Duodenal mucosa (tissue), 2 donors: ENCODE data around the gene NHLRC2.
"Not testable (repeated sequence)": the region's sequence is repeated elsewhere in the genome, so short reads cannot be mapped to it uniquely, and the experiment has no call there.

ENCODE experiments used
- H3K27ac ChIP-seq: one replicate; pipeline ENCODE4 v1.7.0; 2013; ENCODE audit warnings: low read depth, low read length
- H3K27me3 ChIP-seq, 2 donors: one replicate each; pipeline ENCODE4 v1.7.0; 2013; ENCODE audit warnings: low read length in 2 of 2, control low read depth in 1 of 2; ENCODE audit not compliant: insufficient read depth in 2 of 2, control insufficient read depth in 1 of 2
- H3K36me3 ChIP-seq, 2 donors: one replicate each; pipeline ENCODE4 v1.7.0; 2013; ENCODE audit warnings: low read length in 2 of 2, control low read depth in 1 of 2; ENCODE audit not compliant: insufficient read depth in 2 of 2, control insufficient read depth in 1 of 2
- H3K4me1 ChIP-seq, 2 donors: one replicate each; pipeline ENCODE4 v1.7.0; 2013; ENCODE audit warnings: low read length in 2 of 2, control low read depth in 1 of 2; ENCODE audit not compliant: insufficient read depth in 2 of 2, control insufficient read depth in 1 of 2
- H3K4me3 ChIP-seq, 2 donors: one replicate each; pipeline ENCODE4 v1.7.0; 2013; ENCODE audit warnings: low read length in 2 of 2, low read depth in 1 of 2
- H3K9ac ChIP-seq, 2 donors: one replicate each; pipeline ENCODE4 v1.7.0; 2013; ENCODE audit warnings: low read length in 2 of 2, low read depth in 1 of 2
- H3K9me3 ChIP-seq, 2 donors: one replicate each; pipeline ENCODE4 v1.7.0; 2013; ENCODE audit warnings: low read length in 2 of 2, control low read depth in 1 of 2; ENCODE audit not compliant: control insufficient read depth in 1 of 2

The NHLRC2 gene, protein sequence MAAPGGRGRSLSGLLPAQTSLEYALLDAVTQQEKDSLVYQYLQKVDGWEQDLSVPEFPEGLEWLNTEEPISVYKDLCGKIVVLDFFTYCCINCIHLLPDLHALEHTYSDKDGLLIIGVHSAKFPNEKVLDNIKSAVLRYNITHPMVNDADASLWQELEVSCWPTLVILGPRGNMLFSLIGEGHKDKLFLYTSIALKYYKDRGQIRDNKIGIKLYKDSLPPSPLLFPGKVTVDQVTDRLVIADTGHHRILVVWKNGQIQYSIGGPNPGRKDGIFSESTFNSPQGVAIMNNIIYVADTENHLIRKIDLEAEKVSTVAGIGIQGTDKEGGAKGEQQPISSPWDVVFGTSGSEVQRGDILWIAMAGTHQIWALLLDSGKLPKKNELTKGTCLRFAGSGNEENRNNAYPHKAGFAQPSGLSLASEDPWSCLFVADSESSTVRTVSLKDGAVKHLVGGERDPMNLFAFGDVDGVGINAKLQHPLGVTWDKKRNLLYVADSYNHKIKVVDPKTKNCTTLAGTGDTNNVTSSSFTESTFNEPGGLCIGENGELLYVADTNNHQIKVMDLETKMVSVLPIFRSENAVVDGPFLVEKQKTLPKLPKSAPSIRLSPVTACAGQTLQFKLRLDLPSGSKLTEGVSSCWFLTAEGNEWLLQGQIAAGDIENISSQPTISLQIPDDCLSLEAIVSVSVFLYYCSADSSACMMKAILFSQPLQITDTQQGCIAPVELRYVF

DNA sequence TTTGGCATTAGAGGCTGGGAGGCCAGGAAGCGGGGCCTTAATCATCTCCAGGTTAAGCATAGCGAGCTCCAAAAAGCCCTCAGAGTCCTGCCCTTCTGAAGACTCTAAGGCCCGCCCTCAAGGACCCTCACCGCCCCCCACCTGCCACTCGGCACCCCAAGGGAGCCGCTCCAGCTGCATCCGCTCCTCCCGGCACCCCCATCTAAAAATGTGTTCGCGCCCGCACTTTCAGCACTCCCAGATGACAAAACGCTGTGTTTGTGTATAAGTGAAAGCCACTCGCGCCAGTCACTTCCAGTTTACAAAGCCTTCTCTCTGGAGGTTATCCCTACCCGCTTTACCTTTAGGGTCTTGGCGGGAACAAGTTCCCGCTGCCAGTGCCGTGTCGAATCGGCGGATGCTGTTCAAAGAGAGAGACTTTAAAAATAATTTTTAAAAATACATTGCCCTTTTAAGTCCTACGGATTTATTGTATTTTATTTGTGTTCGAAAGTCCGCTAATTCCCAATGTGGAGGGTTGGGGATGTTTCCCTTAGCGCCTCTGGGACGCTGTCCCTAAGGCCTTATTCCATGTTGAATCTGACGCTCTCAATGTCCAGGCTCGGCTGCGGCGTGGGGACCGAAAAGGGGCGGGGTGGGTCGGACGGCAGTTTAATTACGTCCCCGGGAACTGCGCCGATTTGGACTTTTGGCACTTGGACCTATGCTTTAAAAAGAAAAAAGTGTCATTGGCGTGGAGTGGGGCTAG lies at the start of gene NHLRC2, which contains the start of gene DCLRE1A:
TSS of gene NHLRC2 (plus strand) at position 649 of the 748 bp plus-strand sequence. CDS start 212 bp downstream, outside the sequence.
TSS of gene DCLRE1A (minus strand) at position 70 of the 748 bp plus-strand sequence. CDS start 900 bp downstream, outside the sequence.
- Histone ChIP-seq H3K4me1 (peaks cover 29 to 42% of the 10 kb centered on the region in 2 donors), H3K4me3 (peak within 1 kb of the TSS; percentile 81 to 94), H3K9ac (peak within 1 kb of the TSS; percentile 91 to 94)

GRCh38 chr10:113806503-113806902 lies 48.0 kb upstream of the NHLRC2 start:
- Histone ChIP-seq H3K36me3 (no peaks in the 10 kb centered on the region), H3K9me3 (no peaks in the 10 kb centered on the region), H3K27me3 (peaks cover 0 to 6% of the 10 kb centered on the region in 2 donors), H3K27ac (no peak overlapping the region), H3K4me3 (no peak overlapping the region), H3K4me1 (no peaks in the 10 kb centered on the region), H3K9ac (no peak overlapping the region)

More for the DNA sequence above, at the start of gene NHLRC2, which contains the start of gene DCLRE1A:
- no peaks in the 10 kb centered on the region for H3K9me3 ChIP-seq
- H3K27ac ChIP-seq: peak within 1 kb of the TSS; percentile 88
- no peaks in the 10 kb centered on the region for H3K27me3 ChIP-seq
- H3K36me3 ChIP-seq: peaks cover 0 to 7% of the 10 kb centered on the region in 2 donors

GRCh38 chr10:113808168-113808567 lies 46.3 kb upstream of the NHLRC2 start:
- no peak overlapping the region for H3K9ac ChIP-seq
- no peaks in the 10 kb centered on the region for H3K9me3 ChIP-seq
- no peak overlapping the region for H3K27ac ChIP-seq
- no peaks in the 10 kb centered on the region for H3K36me3 ChIP-seq
- H3K27me3 ChIP-seq: peaks cover 0 to 6% of the 10 kb centered on the region in 2 donors
- H3K4me3 ChIP-seq: no peak overlapping the region
- H3K4me1 ChIP-seq: no peaks in the 10 kb centered on the region

DNA sequence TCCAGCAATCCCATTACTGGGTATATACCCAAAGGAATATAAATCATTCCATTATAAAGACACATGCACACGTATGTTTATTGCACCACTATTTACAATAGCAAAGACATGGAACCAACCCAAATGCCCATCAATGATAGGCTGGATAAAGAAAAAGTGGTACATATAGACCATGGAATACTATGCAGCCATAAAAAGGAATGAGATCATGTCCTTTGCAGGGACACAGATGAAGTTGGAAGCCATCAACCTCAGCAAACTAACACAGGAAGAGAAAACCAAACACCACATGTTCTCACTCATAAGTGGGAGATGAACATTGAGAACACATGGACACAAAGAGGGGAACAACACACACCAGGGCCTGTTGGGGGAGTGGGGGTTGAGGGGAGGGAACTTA lies 39.8 kb upstream of the NHLRC2 start:
- H3K9ac ChIP-seq, H3K27me3 ChIP-seq, H3K4me1 ChIP-seq, H3K36me3 ChIP-seq, H3K27ac ChIP-seq, H3K9me3 ChIP-seq, H3K4me3 ChIP-seq: not testable (repeated sequence)

GRCh38 chr10:113819989-113820388 lies 34.5 kb upstream of the NHLRC2 start:
- Histone ChIP-seq H3K4me3 (no peak overlapping the region), H3K9me3 (no peaks in the 10 kb centered on the region), H3K27me3 (no peaks in the 10 kb centered on the region), H3K4me1 (no peaks in the 10 kb centered on the region), H3K9ac (no peak overlapping the region), H3K27ac (no peak overlapping the region), H3K36me3 (no peaks in the 10 kb centered on the region)

DNA sequence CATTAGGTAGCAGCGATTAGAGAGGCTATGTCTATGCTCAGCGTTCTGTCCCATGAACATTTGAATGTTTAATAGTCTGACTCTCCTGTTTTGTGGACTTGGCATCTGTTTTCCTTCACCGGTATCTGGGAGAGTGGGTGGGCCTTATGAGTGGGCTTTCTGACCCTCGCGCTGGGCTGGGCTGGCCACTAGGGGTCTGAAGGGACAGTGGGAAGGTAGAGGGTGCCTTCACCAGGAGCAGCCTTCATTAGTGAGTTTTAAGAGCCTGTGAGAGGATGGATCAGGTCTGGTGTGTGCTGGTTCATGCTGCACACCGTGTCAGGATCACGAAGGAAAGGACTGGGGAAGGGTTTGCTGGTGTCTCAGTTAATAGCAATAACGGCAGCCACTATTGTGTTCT lies 34.0 kb upstream of the NHLRC2 start:
- H3K4me1 ChIP-seq: no peaks in the 10 kb centered on the region
- H3K27ac ChIP-seq: no peak overlapping the region
- no peaks in the 10 kb centered on the region for H3K27me3 ChIP-seq
- no peak overlapping the region for H3K4me3 ChIP-seq
- H3K9ac ChIP-seq: no peak overlapping the region
- H3K9me3 ChIP-seq: no peaks in the 10 kb centered on the region
- H3K36me3 ChIP-seq: no peaks in the 10 kb centered on the region

DNA sequence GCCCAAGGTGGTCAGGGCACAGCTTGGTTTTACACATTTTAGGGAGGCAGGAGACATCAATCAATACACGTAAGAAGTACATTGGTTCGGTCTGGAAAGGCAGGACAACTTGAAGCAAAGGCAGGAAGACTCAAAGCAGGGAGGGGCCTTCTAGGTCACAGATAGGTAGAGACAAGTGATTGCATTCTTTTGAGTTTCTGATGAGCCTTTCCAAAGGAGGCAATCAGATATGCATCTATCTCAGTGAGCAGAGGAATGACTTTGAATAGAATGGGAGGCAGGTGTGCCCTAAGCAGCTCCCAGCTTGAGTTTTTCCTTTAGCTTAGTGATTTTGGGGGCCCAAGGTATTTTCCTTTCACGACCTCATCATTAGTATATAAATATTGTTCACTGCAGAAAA lies 33.2 kb upstream of the NHLRC2 start:
- not testable (repeated sequence) for H3K4me1 ChIP-seq, H3K36me3 ChIP-seq, H3K4me3 ChIP-seq, H3K27ac ChIP-seq, H3K9ac ChIP-seq, H3K27me3 ChIP-seq, H3K9me3 ChIP-seq

DNA sequence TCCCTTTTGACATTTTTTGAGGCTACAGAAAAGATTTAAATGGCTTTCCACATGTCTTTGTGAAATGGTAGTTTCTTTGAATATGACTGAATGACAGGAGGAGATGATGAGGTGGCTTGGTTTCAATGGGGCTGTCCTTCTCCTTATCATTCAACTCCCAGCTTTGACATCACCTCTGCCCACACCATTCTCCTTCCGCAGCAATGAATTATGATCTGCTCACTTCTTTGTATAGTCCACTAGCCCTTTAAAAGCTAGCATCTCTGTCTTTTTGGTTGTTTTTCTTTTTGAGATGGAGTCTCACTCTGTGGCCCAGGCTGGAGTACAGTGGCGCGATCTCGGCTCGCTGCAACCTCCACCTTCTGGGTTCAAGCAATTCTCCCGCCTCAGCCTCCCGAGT lies 32.3 kb upstream of the NHLRC2 start:
- H3K4me1 ChIP-seq: no peaks in the 10 kb centered on the region
- H3K27ac ChIP-seq: no peak overlapping the region
- H3K27me3 ChIP-seq: no peaks in the 10 kb centered on the region
- H3K4me3 ChIP-seq: no peak overlapping the region
- no peak overlapping the region for H3K9ac ChIP-seq
- no peaks in the 10 kb centered on the region for H3K9me3 ChIP-seq
- H3K36me3 ChIP-seq: no peaks in the 10 kb centered on the region

DNA sequence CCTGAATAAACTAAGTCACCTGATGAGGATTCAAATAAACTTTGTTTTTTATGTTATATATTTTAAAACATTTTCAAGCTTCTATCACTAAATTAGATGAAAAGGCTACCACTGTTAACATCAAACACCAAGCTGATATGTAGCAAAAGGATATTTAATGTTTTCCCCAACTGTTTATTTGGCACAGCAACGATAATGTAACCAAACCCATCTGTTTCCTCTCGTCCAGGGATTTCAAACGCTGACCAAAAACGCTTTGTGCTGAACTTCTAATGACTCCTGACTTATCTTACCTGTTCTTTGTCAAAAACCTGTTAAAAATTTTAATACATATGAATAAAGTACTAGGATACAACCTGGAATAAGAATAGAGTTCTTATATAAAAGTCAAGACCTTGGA lies 31.1 kb upstream of the NHLRC2 start:
- H3K4me3 ChIP-seq: no peak overlapping the region
- H3K4me1 ChIP-seq: no peaks in the 10 kb centered on the region
- no peak overlapping the region for H3K27ac ChIP-seq
- no peak overlapping the region for H3K9ac ChIP-seq
- no peaks in the 10 kb centered on the region for H3K27me3 ChIP-seq
- no peaks in the 10 kb centered on the region for H3K36me3 ChIP-seq
- H3K9me3 ChIP-seq: no peaks in the 10 kb centered on the region

- no peak overlapping the region for H3K27ac ChIP-seq
Measured at GRCh38 chr10:113825791-113826190, 28.7 kb upstream of the NHLRC2 start.

More at GRCh38 chr10:113825791-113826190, 28.7 kb upstream of the NHLRC2 start:
- Histone ChIP-seq H3K4me3 (no peak overlapping the region), H3K36me3 (no peaks in the 10 kb centered on the region), H3K9me3 (no peaks in the 10 kb centered on the region), H3K27me3 (no peaks in the 10 kb centered on the region), H3K9ac (no peak overlapping the region), H3K4me1 (no peaks in the 10 kb centered on the region)
